Stimulated activated CD4-positive, alpha-beta T cell treated with anti-CD3 and anti-CD28 coated beads, Interleukin-12 subunit alpha, Interleukin-12 subunit beta, amount 100 ng/mL, for 4 hours (primary cell): ENCODE results near the gene ZFP42.
"Not testable (repeated sequence)": the region's sequence is repeated elsewhere in the genome, so short reads cannot be mapped to it uniquely, and the experiment has no call there.

Source experiments
- DNase-seq: peaks from one replicate; pipeline ENCODE4 v3.0.0-alpha.2; 2020

The ZFP42 gene

DNA sequence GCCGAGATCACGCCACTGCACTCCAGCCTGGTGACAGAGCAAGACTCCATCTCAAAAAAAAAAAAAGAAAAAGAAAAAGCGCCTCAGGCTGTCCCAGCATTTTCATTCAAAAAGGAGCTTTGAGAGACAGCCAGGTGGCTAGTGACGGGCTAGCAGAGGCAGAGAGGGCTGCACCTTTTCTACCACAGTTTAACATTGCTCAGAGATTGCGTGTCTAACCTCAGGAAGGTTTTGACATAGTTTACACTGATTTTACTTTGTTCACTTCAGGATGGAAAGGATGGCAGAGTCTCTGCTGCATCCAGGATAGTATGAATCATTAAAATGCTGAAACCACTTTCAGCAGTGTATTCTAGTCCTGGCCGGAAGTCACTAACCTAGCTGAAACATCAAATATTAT lies 28.1 kb downstream of the ZFP42 start:
- DNase-seq, result no peak

DNA sequence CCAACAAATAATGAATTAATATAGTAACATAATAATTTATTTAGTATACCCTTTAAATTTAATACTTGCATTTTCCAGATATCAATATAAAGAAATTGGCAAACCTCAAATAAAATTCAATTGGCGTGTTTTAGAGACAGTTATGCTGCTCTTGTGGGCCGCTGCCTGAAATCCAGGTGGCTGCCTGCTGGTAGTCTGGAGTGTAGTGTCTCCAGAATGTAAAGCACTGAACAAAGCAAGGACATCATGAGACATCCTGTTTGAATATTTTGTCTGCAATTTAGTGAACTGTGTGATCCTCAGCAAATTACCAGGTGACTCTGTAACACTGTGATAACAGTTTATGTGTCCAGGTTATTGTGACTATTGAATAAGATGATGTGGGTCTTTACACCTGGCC lies 29.9 kb downstream of the ZFP42 start:
- DNase-seq, result no peak

DNA sequence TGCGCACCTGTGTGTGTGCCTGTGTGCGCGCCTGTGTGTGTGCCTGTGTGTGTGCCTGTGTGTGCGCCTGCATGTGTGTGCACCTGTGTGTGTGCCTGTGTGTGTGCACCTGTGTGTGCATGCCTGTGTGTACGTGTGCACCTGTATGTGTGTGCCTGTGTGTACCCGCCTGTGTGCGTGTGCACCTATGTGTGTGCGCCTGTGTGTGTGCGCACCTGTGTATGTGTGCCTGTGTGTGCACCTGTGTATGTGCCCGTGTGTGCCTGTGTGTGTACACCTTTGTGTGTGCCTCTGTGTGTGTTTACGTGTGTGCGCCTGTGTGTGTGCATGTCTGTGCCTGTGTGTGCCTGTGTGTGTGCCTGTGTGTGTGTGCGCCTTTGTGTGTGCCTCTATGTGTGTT lies 33.5 kb downstream of the ZFP42 start:
- no peak for DNase-seq

DNA sequence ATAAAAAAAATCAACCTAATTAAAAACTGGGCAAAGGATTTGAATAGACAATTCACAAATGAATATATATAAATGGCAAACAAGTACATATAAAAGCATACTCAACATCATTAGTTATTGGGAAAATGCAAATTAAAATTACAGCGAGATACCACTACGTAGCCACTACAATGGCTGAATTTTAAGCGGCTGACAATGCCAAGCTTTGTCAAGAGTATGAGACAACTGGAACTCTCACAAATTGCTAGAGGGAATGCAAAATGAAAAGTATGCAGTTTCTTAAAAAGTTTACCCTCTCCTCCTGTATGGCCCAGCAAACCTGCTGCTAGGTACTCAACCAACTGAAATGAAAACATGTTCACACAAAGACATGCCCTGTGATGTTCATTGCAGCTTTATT lies 34.8 kb downstream of the ZFP42 start:
- DNase-seq, result no peak

DNA sequence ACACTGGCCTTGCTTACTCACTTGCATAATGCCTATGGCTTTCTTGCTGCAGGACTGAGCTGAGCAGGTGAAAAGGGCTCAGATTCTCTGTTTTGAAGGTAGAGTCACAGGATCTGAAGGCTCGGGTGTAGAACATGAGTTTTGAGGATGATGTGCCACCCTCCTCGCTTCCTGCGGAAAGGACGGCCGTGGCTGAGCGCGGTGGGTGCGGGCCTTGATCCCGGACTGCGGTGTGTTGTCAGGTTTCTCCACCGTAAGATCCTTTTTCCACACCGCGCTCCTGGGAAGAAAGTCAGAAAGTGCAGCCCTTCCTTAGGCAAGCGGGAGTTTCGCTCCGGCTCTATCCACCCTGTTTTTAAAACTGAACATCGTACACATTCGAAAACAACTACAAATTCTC lies 36.2 kb downstream of the ZFP42 start:
- DNase-seq, result no peak

DNA sequence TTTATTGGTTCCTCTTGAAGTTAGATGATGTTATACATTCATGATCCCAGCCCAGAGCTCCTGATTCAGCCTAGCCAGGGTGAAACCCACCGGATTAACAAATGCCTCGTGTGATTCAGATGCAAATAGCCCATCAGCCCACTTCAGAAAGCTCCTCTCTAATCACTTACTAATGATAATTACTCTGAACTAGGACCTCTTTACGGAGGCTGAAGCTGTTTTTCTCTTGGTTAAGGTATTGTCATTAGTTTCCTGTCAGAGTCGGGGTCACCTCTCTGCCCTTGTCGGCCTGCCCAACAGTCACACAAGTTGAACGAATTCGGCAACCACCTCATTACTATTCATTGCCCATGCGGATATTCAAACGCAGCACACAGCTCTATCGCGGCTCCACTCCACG lies 36.6 kb downstream of the ZFP42 start:
- DNase-seq, result no peak

DNA sequence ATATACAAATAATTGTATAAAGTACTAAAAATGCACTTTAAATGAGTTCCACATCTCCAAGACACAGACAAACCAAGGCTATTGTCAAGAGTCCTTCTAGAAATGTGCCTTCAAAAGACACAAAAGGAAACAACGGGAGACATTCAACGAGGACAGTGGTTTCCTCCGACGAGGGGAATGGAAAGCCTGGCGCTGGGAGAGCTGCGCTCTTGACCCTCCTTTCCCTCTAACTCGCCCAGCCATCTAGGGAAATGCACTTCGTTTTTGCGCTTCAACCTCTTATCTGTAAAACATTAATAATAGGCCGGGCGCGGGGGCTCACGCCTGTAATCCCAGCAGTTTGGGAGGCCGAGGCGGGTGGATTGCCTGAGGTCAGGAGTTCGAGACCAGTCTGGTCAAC lies 37.0 kb downstream of the ZFP42 start:
- no peak for DNase-seq

DNA sequence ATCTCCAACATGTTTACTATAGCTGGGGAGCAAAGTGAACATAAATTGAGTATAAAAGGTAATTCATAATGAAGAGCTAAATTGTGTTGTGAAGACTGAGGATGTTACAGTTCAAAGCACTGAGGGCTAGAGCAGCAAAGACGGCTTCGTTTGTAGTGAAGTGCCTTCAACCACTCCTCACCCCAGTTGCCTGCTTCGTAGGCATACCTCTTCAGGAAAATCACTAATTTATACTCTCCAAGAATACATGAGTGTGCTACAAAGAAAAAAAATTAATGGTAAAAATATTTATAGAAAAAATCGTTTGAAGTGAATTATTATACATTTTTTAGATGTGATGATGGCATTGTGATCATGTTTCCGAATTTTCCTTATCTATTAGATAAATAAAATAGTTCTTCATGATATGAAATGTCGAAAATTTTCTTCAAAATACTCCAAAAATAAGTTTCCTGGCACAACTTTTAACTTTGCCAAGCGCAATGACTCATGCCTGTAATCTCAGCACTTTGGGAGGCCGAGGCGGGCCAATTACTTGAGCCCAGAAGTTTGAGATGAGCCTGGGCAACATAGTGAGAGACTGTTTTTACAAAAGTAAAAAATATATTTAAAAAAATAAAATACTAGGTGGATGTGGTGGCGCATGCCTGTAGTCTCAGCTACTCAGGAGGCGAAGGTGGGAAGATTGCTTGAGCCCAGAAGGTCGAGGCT lies 41.6 kb downstream of the ZFP42 start:
- no peak for DNase-seq

DNA sequence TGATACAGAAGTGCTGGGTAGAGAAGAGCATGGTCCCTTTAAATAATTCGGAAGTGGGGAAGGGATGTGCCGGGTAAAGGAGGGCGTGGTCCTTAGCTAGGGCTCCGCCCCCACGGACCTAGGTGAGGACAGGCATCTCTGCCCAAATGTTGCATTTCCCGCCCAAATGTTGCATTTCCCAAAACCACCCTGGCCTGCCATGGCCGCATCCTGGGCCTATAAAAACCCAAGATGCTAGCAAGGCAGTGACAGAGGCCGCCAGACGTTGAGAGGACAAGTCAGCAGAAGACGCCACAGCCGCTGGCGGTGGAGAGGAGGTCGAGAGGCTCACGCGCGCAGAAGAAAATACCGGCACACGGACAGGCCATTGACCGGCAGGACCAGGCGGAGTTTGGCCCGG lies 46.1 kb downstream of the ZFP42 start:
- no peak for DNase-seq

DNA sequence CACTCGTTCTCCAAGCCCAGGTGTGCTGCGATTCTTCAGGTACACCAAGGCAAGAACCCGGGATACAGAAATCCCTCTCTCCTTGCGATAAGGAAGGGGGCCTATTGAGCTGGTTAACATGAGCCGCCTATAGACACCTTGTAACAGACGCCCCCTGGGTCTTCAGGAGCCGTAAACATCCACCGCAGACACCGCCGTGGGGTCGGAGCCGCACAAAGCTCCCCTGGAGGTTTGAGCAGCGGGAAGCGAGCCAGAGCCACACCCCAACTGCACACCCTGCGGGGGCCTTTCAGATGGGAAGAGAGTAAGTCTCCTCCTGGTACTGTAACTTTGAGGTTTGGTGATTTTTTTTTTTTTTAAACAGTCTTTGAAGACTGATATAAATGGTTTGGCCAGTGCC lies 46.6 kb downstream of the ZFP42 start:
- DNase-seq, result no peak

DNA sequence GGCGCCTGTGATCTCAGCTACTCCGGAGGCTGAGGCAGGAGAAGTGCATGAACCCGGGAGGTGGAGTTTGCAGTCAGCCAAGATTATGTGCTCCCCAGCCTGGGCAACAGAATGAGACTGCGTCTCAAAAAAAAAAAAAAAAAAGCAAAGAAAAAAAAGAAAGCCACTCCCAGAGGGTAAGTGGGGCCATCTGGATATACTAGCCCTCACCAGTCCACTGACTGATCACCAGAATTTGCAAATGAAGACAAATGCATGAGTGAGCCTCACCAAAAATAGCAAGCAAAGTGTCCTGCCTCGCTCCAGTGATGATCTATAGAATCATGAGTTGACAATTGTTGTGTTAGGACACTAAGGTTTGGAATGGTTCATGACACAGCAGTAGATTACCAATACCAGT lies 47.6 kb downstream of the ZFP42 start:
- no peak for DNase-seq

DNA sequence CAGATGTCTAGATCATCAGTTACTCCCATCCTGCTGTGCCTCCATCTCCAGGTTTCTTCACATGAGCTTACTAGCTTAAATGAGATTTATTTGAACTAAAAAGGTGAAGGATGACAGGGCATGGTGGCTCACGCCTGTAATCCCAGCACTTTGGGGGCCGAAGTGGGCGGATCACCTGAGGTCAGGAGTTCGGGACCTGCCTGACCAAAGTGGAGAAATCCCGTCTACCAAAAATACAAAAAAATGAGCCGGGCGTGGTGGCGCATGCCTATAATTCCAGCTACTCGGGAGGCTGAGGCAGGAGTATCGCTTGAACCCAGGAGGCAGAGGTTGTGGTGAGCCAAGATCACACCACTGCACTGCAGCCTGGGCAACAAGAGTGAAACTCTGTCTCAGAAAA lies 49.9 kb downstream of the ZFP42 start:
- DNase-seq, result not testable (repeated sequence)

DNA sequence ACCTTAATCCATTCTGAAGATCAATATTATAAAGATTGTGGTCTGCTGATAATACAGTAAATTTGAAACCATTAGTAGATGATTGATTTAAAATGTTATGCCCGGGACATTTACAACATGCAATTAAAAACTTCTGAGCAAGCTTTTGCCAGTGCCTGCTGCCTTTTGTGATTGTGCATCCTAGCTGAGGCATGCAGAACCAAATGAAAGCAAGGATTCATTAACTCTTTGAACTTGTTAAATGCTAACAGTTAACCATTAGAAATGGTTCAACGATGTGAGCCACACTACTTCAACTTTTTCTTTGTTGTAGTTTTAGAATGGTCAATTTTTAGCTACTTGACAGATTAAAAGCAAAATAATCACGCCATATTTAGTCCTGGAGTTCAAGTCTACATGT lies 51.1 kb downstream of the ZFP42 start:
- no peak for DNase-seq

DNA sequence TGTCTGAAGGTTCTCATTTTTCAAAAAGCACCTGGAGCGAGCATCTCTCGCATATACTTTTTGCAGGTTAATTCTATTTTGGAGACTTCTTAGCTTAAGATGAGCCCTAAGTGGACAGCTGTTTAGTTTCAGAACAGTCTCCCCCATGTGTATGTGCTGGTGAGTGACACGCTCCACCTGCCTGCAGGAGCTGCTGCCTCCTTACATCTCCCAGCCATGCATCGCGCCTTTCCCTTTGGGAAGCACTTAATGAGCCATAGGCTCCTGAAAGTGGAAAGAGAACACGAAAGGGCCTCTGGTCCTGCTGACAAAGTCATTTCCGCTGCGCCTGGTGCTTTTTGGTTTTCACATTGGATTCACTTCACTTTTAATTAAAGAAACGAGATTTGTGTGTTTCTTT lies 57.7 kb downstream of the ZFP42 start:
- DNase-seq, result no peak
